Dermis microvascular lymphatic vessel endothelial cell (primary cell): Measurements from ENCODE around the gene SIK1. TPM values are rescaled to one million over a fixed set of nuclear protein-coding genes. Genes with fewer than 3 reads are reported as not detected.
"Not testable (repeated sequence)": the region's sequence is repeated elsewhere in the genome, so short reads cannot be mapped to it uniquely, and the experiment has no call there.

ENCODE experiments used
- DNase-seq, 2 donors: peaks; one replicate each; pipeline versions ENCODE4 v3.0.0 to v3.0.0-alpha.2; 2010; ENCODE audit warnings: low read depth in 2 of 2
- total RNA-seq: library from RNA; depleted of rRNA; stranded (reverse); fragments of >200 nt; gene quantifications from 2 replicates; pipeline ENCODE4 v1.2.1, GENCODE V29; 2014

The SIK1 gene
- total RNA-seq, 1 donor from 2014 or later = 0.26 TPM

GRCh38 chr21:43396788-43397438 is 30.0 kb downstream of the SIK1 start:
- DNase-seq = not testable (repeated sequence)

DNA sequence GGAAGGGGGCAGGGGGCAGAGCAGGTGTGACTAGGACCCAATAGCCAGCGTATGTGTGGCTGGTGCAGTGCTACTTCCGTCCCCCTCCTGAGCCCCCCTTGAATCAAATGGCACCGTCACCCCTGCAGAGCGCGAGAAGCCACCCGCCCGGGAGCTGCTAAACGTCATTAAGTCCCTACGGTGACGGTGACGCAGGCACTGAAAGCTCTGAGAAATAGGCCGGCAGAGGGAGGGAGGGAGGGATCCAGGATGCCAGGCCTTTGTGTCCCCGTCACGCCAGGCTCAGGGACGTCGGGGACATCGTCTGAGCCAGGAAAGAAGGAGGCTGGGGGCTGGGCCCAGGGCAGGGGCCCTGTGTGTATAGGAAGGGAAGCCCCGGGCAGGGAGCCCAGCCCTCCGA is 43.6 kb downstream of the SIK1 start:
- not testable (repeated sequence) for DNase-seq

GRCh38 chr21:43382902-43383301 is 44.0 kb downstream of the SIK1 start:
- not testable (repeated sequence) for DNase-seq

GRCh38 chr21:43380852-43381533 is 45.9 kb downstream of the SIK1 start:
- DNase-seq = not testable (repeated sequence)

GRCh38 chr21:43380337-43380736 is 46.6 kb downstream of the SIK1 start:
- not testable (repeated sequence) for DNase-seq

DNA sequence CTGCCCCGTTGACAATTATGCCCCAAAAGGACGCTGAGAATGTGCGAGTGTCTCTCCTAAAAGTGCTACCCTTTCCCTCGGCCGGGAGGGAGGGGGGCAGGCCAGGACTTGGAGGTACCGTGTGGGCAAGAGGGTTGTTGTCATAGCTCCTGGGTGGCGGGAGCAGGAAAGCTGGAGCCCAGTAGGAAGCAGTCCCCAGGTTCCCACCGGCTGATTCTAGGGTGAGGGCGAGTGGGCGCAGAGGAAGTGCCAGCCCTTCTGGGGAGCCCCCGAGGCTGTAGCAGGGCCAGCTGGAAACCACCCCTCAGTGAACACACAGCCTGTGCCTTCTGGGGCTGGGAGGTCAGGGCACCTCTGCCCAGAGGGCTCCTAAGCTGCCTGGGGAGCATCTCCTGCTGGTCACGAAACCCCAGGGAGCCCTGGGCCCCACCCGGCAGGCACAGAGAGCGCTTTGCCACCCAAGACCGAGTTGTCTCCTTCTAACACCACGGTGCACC is 47.3 kb downstream of the SIK1 start:
- not testable (repeated sequence) for DNase-seq

DNA sequence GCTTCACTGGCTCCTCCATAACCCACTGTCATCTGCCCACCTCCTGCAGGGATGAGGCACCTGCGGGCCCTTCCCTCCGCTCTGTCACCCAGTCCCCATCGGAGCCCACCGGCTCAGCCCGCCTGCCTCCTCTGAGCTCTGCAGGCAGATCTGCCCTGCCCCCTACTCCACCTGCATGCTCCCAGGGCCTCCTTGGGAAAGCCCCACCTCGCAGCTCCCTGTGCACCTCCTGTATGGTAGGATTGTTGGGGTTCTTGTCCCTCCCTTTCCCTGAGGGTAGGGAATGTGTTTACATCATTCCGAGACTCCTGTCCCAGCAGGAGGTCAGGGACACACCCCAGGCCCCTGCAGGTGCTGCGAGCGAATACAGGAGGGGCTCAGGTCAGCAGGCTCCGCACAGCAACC is 50.5 kb downstream of the SIK1 start:
- DNase-seq = no peak

DNA sequence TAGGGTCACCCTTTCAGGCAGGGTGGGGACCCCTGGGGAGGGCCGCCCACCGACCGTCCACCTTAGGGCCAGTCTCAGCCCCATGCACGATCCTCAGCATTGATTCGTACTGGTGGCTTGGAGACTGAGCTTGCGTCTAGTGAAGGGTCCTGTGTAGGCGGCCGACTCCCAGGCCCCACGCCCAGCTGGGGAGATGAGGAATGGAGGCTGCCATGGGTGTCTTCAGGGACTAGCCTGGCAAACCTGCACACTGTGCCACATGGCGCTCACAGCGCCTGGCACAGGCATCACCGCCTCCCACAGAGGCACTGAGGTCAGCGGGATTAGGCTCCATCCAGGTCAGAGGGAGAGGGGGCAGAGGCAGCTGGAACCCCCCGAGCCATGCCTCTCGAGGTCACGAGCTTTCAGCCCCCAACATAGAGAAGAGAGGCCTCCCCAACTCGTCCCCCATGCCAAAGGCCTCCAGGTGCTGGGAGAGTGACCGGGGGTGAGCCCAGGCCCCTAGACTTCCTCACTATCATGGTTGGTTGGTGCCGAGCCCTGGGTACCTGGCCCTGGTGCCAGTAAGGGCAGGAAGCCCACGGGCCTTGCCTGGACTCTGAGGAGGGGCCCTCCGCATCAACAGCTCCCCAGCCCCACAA is 51.0 kb downstream of the SIK1 start:
- no peak for DNase-seq

- DNase-seq = no peak
These were observed 51.7 kb downstream of the SIK1 start for GRCh38 chr21:43375006-43375836.

- DNase-seq = no peak
These were observed 52.6 kb downstream of the SIK1 start for GRCh38 chr21:43374228-43374885.

GRCh38 chr21:43373362-43374227 is 53.3 kb downstream of the SIK1 start:
- DNase-seq = no peak

DNA sequence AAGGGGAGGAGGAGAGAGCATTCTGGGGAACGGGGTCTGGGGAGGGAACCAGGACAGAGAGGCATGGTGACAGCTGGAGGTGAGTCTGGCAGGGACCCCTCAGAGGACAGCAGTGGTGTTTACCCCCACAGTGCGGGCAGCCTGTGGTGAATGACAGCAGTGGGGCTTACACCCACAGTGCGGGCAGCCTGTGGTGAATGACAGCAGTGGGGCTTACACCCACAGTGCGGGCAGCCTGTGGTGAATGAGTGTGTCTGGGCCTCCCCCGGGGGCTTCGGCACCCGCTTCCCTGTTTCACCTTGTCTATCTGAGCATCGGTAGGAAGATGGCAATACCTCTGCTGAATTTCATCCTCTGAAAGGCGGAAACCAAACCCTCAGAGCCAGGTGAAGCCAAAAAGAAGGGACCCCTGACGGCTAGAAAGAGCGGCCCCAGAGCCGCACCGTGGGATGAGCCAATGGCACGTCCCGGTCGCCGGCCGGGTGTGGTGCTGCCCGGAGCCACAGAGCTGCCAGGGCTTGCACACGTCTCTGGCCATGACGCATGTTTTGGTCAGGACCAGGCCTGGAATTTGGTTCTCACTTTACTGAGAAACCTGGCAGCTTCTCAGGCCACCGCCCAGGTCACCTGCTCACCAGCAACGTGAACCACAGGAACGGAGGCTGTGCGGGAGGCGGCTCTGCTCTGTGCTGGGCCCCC is 54.1 kb downstream of the SIK1 start:
- DNase-seq = no peak

DNA sequence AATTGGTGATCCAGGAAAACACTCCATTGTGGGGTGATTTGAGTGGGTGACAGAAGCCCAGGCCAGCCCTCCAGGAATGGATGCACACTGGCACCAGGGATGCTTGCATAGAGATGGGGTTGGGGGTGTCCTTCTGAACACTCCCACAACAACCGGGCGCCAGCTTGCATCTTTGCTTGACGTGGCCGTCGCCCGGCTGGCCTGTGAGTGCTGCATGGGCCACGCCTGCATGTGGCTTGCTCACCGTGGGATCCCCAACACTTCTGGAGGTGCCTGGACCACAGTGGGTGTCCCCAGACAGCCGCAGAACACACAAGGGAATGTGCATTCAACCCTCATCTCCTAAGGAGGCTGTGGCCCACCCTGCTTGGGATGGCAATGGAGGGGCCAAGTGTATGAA is 55.1 kb downstream of the SIK1 start:
- no peak for DNase-seq

DNA sequence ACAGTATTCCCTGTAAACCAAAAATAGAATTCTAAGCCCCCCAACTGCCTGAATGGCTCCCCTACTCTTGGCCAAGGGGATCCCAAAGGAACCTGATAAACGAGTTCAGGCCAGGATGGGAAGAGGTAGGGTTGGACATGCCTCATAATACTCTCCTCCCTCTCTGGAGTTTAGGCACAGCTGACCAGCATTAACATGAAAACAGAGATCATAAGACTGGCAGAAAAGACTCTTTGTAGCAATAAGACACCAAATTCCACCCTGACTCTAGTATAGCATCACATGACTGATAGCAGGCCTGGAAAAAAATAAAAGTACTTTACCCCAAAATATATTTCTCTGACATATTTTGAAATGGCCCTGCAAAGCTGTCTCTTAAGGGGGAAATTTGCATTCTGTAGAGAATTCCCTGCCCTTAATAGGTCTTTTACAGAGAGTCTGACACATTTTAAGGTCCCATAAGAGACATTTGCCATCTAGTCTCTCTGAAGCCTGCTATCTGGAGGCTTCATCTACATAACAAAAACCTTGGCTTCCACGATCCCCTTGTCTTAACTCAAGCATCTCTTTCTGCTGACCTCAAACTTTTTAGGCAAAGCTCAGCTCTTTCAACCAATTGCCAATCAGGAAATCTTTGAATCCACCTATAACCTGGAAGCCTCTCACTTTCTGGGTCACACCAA is 55.9 kb downstream of the SIK1 start:
- DNase-seq = no peak

GRCh38 chr21:43370091-43370658 is 56.8 kb downstream of the SIK1 start:
- no peak for DNase-seq

DNA sequence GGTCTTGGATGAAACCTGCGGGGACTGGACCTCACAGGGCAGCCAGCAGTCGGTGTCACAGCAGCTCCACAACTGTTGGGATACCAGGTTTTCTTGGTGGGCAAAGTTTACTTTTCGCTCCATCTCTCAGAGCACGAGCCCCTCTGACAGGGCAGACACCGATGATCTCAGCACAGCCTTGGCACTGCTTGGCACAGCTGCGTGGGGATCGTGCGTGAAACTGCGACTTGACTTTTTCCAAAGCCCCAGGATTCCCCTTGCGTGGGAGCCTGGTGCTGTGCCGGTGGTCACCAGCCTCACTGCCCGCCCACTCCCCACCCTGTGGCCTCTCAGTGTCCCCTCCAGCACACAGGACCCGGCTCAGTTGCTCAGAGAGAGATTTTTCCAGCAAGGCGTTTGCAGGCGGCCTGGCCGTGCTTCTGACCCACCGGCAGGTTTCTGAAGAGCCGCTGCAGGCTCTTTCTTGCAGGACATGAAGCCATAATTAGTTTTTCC is 57.3 kb downstream of the SIK1 start:
- no peak for DNase-seq

DNA sequence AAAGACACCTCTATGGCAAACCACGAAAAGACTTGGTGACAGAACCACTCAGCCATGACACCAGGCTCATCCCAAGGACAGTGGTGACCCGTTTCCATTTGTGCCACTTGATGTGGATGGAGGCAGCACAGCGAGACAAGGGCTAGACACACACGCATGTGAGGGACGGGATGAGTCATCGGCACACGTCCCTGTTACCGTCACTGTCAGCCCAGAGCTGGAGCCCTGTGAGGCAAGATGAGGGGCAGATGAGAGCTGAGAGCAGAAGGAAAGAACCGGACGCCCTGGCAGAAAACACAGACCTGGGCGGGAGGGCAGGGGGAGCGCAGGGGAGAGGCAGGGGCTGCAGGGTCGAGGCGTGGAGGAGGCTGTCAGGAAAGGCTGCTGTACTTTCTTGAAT is 57.8 kb downstream of the SIK1 start:
- DNase-seq = no peak

GRCh38 chr21:43368685-43369084 is 58.2 kb downstream of the SIK1 start:
- no peak for DNase-seq
